GM18519 (cell line): ENCODE measurements around the gene CCDC183.
"Not testable (repeated sequence)": the region's sequence is repeated elsewhere in the genome, so short reads cannot be mapped to it uniquely, and the experiment has no call there.

Experiments used
- ATAC-seq: cut with Tn5 transposase; IDR thresholded peaks from one replicate; pipeline ENCODE4 v1.9.1; 2021; ENCODE audit warnings: mild to moderate bottlenecking, moderate library complexity; ENCODE audit not compliant: unreplicated experiment, low FRiP score

CCDC183 gene

GRCh38 chr9:136799079-136799853, 3.1 kb downstream of the CCDC183 start:
- ATAC-seq: no peak

GRCh38 chr9:136799854-136800657, 3.9 kb downstream of the CCDC183 start:
- ATAC-seq: no peak

GRCh38 chr9:136802321-136802720, 6.2 kb downstream of the CCDC183 start:
- ATAC-seq: no peak

GRCh38 chr9:136803009-136803550, 6.9 kb downstream of the CCDC183 start:
- not testable (repeated sequence) for ATAC-seq

- ATAC-seq: no peak
Measured at GRCh38 chr9:136803551-136804508, 7.7 kb downstream of the CCDC183 start.

GRCh38 chr9:136804509-136805206, 8.5 kb downstream of the CCDC183 start:
- no peak for ATAC-seq

GRCh38 chr9:136805207-136805740, 9.1 kb downstream of the CCDC183 start:
- no peak for ATAC-seq

- no peak for ATAC-seq
Measured at GRCh38 chr9:136806067-136806466, 9.9 kb downstream of the CCDC183 start.

GRCh38 chr9:136806631-136807201, 10.6 kb downstream of the CCDC183 start:
- no peak for ATAC-seq

GRCh38 chr9:136807281-136808074, 11.3 kb downstream of the CCDC183 start, which contains the start of gene RABL6:
Gene RABL6 (plus strand): TSS chr9:136807948. CDS start chr9:136808197, 249 bp downstream.
- no peak for ATAC-seq

GRCh38 chr9:136808075-136808805, 12.1 kb downstream of the CCDC183 start:
- no peak for ATAC-seq

- no peak for ATAC-seq
Measured at GRCh38 chr9:136808806-136809158, 12.6 kb downstream of the CCDC183 start.

GRCh38 chr9:136814725-136815421, 18.7 kb downstream of the CCDC183 start:
- ATAC-seq: no peak

GRCh38 chr9:136815422-136815782, 19.3 kb downstream of the CCDC183 start:
- no peak for ATAC-seq

GRCh38 chr9:136820971-136821825, 25.1 kb downstream of the CCDC183 start:
- ATAC-seq: no peak

- no peak for ATAC-seq
Measured at GRCh38 chr9:136821826-136822544, 25.8 kb downstream of the CCDC183 start.
